Ammon's horn (tissue), 1 donor: ENCODE data around the gene CDH16.
"Not testable (repeated sequence)": the region's sequence is repeated elsewhere in the genome, so short reads cannot be mapped to it uniquely, and the experiment has no call there.

Source experiments
- DNase-seq: peaks from one replicate; pipeline ENCODE4 v3.0.0-alpha.2; 2016; ENCODE audit warnings: low spot score

CDH16 gene

GRCh38 chr16:66947302-66948065 is 28.8 kb upstream of the CDH16 start:
- DNase-seq, result peak; percentile 90

DNA sequence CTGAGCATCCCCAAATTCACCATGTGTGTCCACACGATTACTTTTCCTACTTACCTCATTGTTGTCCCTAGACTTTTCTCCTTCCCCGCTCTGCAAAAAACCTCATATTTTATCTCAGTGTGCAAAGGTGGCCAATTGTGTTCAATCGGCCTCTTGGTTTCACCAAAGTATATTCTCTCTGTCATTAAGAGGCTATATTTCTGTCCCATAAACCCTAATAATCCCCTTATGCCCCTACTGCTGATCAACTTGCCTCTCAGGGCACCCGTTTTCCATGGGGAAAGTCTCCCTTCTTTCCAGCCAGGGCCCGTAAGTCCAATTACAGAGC is 28.3 kb upstream of the CDH16 start:
- DNase-seq, result no peak

DNA sequence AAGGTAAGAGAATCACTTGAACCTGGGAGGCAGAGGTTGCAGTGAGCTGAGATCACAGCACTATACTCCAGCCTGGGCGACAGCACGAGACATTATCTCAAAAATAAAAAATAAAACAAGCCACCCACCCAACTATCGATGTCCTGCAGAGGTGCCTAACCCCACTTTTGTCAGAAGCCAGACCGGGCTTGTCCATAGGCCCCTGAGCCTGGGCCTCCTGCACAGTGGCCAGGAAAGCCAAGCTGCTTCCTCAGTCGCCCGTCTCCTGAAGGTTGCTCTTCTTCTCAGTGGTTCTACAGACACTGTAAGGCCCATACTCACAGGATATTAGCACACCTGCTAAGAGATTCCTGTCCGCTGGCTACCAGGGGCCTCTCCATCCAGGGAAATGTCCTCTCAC is 27.9 kb upstream of the CDH16 start:
- no peak for DNase-seq

GRCh38 chr16:66945939-66946338 is 27.3 kb upstream of the CDH16 start:
- DNase-seq, result no peak

DNA sequence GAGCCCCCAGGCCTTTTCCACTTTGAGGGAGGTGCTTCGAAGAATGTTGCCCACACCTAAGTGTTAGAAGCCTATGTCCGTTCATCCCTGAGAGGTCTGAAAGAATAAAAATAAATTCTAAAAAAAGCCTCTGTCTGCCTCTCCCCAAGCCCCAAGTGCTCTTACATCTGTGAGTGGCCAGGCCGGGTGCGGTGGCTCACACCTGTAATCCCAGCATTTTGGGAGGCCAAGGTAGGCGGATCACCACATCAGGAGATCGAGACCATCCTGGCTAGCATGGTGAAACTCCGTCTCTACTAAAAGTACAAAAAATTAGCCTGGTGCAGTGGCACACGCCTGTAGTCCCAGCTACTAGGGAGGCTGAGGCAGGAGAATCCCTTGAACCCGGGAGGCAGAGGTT is 26.3 kb upstream of the CDH16 start:
- DNase-seq, result not testable (repeated sequence)

GRCh38 chr16:66944054-66944441 is 25.4 kb upstream of the CDH16 start:
- DNase-seq, result no peak

- no peak for DNase-seq
Measured at GRCh38 chr16:66943426-66944053, 24.9 kb upstream of the CDH16 start.

- no peak for DNase-seq
Measured at GRCh38 chr16:66942981-66943380, 24.3 kb upstream of the CDH16 start.

GRCh38 chr16:66940236-66940635 is 21.6 kb upstream of the CDH16 start:
- no peak for DNase-seq

- DNase-seq, result no peak
Measured at GRCh38 chr16:66939366-66939765, 20.7 kb upstream of the CDH16 start.

GRCh38 chr16:66937725-66938337 is 19.1 kb upstream of the CDH16 start:
- DNase-seq, result no peak

- DNase-seq, result no peak
Measured at GRCh38 chr16:66936889-66937554, 18.3 kb upstream of the CDH16 start.

DNA sequence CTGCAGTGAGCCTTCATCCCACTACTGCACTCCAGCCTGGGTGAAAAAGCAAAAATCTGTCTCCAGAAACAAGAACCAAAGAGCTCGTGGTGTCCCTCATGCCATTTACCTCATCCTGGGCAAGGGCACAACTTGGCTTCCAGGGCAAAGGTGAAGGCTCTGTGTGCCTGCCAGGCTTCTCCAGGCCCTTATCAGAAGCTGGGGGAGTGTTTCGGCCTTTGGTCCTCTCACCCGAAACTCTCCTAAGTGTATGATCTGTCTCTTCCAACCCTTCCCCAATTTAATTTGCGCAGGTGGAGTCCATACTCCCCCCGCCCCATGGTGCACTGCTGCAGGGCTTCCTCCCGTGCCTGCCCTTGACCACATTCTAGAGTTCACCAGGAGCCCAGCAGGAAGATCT is 17.8 kb upstream of the CDH16 start:
- no peak for DNase-seq

DNA sequence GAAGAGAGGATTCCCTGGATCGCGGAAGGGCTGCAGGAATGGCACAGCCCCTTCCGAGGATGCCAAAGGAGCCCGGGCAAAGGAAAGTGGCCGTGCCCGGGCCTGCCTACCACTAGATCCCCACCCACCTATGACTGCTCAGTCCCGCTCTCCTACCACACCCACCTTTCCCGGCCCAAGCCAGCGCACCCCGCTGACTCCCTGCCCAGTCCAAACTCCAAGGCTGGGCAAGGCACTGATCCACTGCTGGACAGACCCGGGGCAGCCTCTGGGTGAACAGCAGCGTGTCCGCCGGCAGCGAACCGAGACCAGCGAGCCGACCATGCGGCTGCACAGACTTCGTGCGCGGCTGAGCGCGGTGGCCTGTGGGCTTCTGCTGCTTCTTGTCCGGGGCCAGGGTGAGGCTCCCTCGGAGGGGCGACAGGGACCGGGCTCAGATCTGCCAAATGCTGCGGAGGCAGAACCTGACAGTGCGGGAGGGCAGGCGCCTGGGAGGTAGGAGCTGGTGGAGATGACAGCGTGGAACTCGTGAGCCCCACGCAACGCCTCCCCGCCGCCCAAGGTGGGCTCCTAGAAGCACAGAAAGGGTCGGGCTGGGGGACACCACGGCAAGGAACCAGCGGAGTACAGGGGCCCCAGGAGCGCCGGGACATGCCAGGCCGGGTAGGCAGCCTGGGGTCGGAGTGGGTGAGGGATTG is 16.8 kb upstream of the CDH16 start, which contains the start of gene CES2:
CES2 (plus strand) TSS at position 203 of the 698 bp plus-strand sequence; CDS start at position 323, 120 bp downstream.
- no peak for DNase-seq

- DNase-seq, result not testable (repeated sequence)
Measured at GRCh38 chr16:66934839-66935313, 16.2 kb upstream of the CDH16 start.

GRCh38 chr16:66934138-66934838 is 15.6 kb upstream of the CDH16 start, which contains the start of gene CIAO2B:
Gene CIAO2B, minus strand, starts transcription at chr16:66934402. Its CDS starts 38 bp downstream, at chr16:66934364.
- DNase-seq, result peak; percentile 89

DNA sequence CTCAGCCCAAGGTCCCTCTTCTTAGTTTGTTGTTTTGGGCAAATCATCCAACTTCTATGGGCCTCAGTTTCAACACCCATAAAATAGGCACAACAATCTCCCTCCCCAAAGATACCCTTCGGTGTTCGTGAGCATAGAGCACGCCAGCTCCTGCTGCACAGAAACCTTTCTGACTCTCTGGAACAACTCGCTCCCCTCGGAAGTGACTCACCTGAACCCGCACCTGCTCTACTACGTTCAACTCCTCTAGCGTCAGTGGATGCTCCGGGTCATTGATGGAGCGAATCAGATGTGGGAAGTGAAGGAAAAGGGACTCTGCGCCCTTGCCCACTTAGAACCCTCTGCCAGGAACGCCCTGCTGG is 15.1 kb upstream of the CDH16 start:
- DNase-seq, result no peak

DNA sequence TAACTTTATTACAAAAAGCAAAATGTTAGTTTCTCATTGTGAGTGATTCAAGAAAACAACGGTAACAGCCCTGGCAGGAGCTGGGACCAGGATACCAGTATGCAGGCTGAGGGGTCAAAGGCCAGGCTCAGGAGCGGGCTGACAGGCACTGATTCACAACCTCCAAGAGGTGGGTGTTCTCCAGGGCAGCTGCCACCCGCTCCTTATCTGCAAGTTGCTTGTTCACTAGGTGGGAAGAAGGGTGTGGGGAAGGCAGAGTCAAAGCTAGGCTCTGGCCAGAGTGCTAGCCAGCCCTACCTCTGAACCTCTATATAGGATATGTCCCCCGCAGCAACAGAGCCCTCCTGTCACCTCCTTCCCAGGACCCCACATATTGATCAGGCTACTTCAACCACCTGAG is 13.4 kb upstream of the CDH16 start:
- no peak for DNase-seq

- DNase-seq, result no peak
Measured at GRCh38 chr16:66931665-66932064, 13.0 kb upstream of the CDH16 start.

- no peak for DNase-seq
Measured at GRCh38 chr16:66930189-66930588, 11.5 kb upstream of the CDH16 start.

DNA sequence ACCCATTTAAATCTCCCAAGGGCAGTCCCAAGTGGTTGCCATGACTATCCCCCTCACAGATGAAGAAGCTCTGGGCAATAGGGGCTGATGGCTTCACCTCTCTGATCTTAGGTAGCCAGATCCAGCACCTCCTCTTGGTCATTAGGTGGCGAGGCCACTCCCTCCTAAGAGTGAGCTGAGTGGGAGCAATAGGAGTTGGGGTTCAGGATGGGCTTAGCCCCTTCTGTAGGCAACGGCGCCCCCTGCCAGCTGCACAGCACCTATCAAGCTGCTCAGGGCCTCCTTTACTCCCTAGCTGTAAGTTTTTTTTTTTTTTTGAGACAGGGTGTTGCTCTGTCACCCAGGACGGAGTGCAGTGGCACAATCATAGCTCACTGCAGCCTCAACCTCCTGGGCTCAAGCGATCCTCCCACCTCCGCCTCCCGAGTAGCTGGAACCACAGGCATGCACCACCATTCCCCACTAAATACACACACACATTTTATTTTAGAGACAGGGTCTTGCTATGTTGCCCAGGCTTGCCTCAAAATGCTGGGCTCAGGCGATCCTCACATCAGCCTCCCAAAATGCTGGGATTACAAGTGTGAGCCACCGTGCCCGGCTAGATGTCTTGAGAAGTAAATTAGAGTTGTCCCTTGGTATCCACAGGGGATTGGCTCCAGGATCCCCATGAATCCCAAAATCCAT is 10.2 kb upstream of the CDH16 start:
- no peak for DNase-seq
